Sigmoid colon (tissue), 7 donors: ENCODE results near the gene IGFBP3. TPM values are rescaled to one million over a fixed set of nuclear protein-coding genes. Genes with fewer than 3 reads are reported as not detected.

Experiments
- DNase-seq: peaks from one replicate; pipeline ENCODE4 v3.0.0-alpha.2; 2019
- H3K27ac ChIP-seq, 4 donors: fragments of 200-600 bp; sonication (generic); one replicate each; pipeline ENCODE4 v1.5.1; 2016 to 2019; ENCODE audit warnings: mild to moderate bottlenecking in 1 of 4
- H3K27me3 ChIP-seq, 3 donors: fragments of 200-600 bp; sonication (generic); one replicate each; pipeline ENCODE4 v1.5.1; 2019; ENCODE audit warnings: mild to moderate bottlenecking in 1 of 3
- H3K36me3 ChIP-seq, 4 donors: fragments of 200-600 bp; sonication (generic); one replicate each; pipeline ENCODE4 v1.5.1; 2016 to 2019
- H3K4me1 ChIP-seq, 4 donors: fragments of 200-600 bp; sonication (generic); one replicate each; pipeline ENCODE4 v1.5.1; 2017 to 2019
- H3K4me3 ChIP-seq, 4 donors: fragments of 200-600 bp; sonication (generic); one replicate each; pipeline ENCODE4 v1.5.1; 2017 to 2019; ENCODE audit warnings: mild to moderate bottlenecking in 2 of 4, moderate library complexity in 1 of 4
- H3K9me3 ChIP-seq, 4 donors: fragments of 200-600 bp in 3 of 4; sonication (generic) in 3 of 4; one replicate each; pipeline versions ENCODE4 v1.5.1 to v1.6.1; 2013 to 2019
- CTCF ChIP-seq, 4 experiments: fragments of 450-650 bp in 3 of 4; fragments of 200-600 bp in 1 of 4; IDR thresholded peaks; one replicate each; pipeline ENCODE4 v1.5.1; 2016 to 2019; ENCODE audit warnings: antibody characterized with exemption in 4 of 4, mild to moderate bottlenecking in 3 of 4, moderate library complexity in 2 of 4
- EP300 ChIP-seq, 4 donors: sonication (generic); formaldehyde crosslinking; IDR thresholded peaks; one replicate each; pipeline ENCODE4 v1.6.1; 2017; ENCODE audit warnings: antibody characterized with exemption in 4 of 4
- POLR2A ChIP-seq, 2 donors: fragments of 450-650 bp; IDR thresholded peaks; one replicate each; pipeline ENCODE4 v1.6.1; 2016; ENCODE audit warnings: antibody characterized with exemption in 2 of 2, mild to moderate bottlenecking in 2 of 2, moderate library complexity in 2 of 2
- POLR2AphosphoS5 ChIP-seq, 4 donors: sonication (generic); formaldehyde crosslinking; IDR thresholded peaks; one replicate each; pipeline ENCODE4 v1.6.1; 2017; ENCODE audit warnings: antibody characterized with exemption in 4 of 4
- WGBS, 2 donors: extraction: QIAGEN DNeasy Blood & Tissue Kit; methylation state at CpG; one replicate each; pipeline ENCODE4 v1.1.7; 2013; 5-methylcytosine and 5-hydroxymethylcytosine counted together
- intact Hi-C: fragments of 100-400 bp; cut with DNase I; formaldehyde crosslinking; loops from one replicate; pipeline ENCODE4 v1.15.1; 2023
- polyA plus RNA-seq, 3 donors: library from polyadenylated mRNA; stranded (reverse); fragments of 200-250 nt; gene quantifications; one replicate each; pipeline ENCODE4 v1.2.3, GENCODE V29; 2013
- total RNA-seq, 4 donors: library from RNA; depleted of rRNA; stranded (reverse); fragments of >200 nt; gene quantifications; one replicate each; pipeline ENCODE4 v1.1.0, GENCODE V29; 2016
- donor health status: healthy with polysubstance abuse.
- donor health status: Bipolar disorder and iron deficiency.
- donor health status: healthy.

Gene IGFBP3
- total and polyA plus RNA-seq, 7 donors = 4.8 to 330 (median 54.0) TPM

GRCh38 chr7:45937862-45938261, 16.8 kb upstream of the IGFBP3 start:
- DNase-seq = no peak
- H3K9me3 ChIP-seq = no peaks in the 10 kb centered on the region
- no peaks in the 10 kb centered on the region for H3K36me3 ChIP-seq
- no peak overlapping the region for H3K4me3 ChIP-seq
- H3K27ac ChIP-seq = no peak overlapping the region
- intact Hi-C loops = no loop called here
- TF ChIP-seq POLR2A (IDR thresholded peaks at IDR 0.05) (no peak), CTCF (IDR thresholded peaks at IDR 0.05) (no peak), EP300 (IDR thresholded peaks at IDR 0.05) (no peak), POLR2AphosphoS5 (IDR thresholded peaks at IDR 0.05) (no peak)
- no peaks in the 10 kb centered on the region for H3K4me1 ChIP-seq
- 90 to 91% methylated on average over 2 of the region's 2 CpGs for WGBS, 2 donors
- H3K27me3 ChIP-seq = peaks cover 0 to 3% (median 0%) of the 10 kb centered on the region in 3 donors

DNA sequence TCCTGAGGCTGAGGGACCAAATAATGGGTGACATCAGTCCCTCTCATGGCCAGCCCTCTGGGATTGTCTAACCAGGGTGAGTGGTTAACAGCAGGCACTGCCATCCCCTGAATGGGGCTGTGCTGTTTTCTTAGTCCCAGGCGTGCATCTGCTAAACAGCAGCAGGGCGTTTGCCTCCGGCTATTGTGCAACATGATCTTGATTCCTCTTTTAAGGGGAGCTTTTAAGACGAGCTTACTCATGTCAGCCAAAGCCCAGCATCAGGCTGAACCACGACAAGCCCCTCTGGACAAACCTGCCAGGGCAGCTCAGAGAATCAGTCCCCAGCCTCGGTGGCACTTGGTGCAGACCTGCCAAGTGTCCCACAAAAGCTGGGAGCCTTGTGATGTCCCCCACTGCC, 16.2 kb upstream of the IGFBP3 start:
- Histone ChIP-seq H3K9me3 (no peaks in the 10 kb centered on the region), H3K27ac (no peak overlapping the region), H3K4me1 (no peaks in the 10 kb centered on the region), H3K36me3 (no peaks in the 10 kb centered on the region), H3K27me3 (peaks cover 0 to 3% (median 0%) of the 10 kb centered on the region in 3 donors), H3K4me3 (no peak overlapping the region)
- intact Hi-C loops = no loop called here
- DNase-seq = no peak
- no peak for TF ChIP-seq CTCF (IDR thresholded peaks at IDR 0.05)
- no peak for TF ChIP-seq POLR2AphosphoS5 (IDR thresholded peaks at IDR 0.05)
- TF ChIP-seq EP300 (IDR thresholded peaks at IDR 0.05) = no peak
- TF ChIP-seq POLR2A (IDR thresholded peaks at IDR 0.05) = no peak
- WGBS, 2 donors = 61% methylated on average over 6 of the region's 6 CpGs

DNA sequence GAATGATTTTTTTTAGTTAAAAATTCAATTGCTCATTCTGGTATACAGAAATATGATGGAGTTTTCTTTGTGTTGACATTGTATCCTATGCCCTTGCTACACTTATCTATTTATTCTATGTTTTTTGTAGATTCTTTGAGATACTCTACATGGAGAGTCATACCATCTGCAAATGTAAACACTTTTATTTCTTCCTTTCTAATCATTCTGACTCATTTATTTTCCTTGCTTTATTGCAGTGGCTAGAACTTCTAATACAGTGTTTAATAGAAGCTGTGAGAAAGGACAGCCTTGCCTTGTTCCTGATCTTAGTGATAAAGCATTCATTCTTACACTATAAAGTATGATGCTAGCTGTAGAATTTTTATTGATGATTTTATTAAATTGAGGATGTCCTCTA, 9.9 kb upstream of the IGFBP3 start:
- TF ChIP-seq POLR2A (IDR thresholded peaks at IDR 0.05) (no peak), CTCF (IDR thresholded peaks at IDR 0.05) (no peak), EP300 (IDR thresholded peaks at IDR 0.05) (no peak)
- intact Hi-C loops = no loop called here
- no peaks in the 10 kb centered on the region for H3K9me3 ChIP-seq
- H3K27me3 ChIP-seq = no peaks in the 10 kb centered on the region
- no peak overlapping the region for H3K4me3 ChIP-seq
- no peak overlapping the region for H3K27ac ChIP-seq
- H3K36me3 ChIP-seq = no peaks in the 10 kb centered on the region
- no peaks in the 10 kb centered on the region for H3K4me1 ChIP-seq
- DNase-seq = no peak

- H3K9me3 ChIP-seq = no peaks in the 10 kb centered on the region
- 53 to 79% methylated on average over 3 of the region's 3 CpGs for WGBS, 2 donors
Measured at GRCh38 chr7:45927721-45928120, 6.6 kb upstream of the IGFBP3 start.

DNA sequence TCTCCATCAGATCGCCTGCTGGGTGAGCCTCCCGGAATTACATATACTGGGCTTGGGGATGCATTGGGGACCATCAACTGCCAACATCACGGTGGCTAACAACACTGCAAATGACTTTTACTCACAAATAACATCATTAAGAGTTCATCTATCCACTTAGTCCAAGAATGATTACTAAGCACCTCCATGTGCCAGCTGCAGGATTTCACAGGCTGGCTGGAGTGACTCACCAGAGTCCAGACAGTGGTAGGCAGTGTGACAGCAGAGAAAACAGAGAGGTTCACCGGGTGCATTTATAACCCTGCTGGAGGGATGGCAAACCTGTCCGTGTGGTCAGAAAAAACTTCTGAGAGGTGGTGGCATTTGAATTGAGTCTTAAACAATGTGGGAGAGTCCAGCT, 3.2 kb upstream of the IGFBP3 start:
- DNase-seq = no peak
- H3K27me3 ChIP-seq = peaks cover 6 to 31% (median 8%) of the 10 kb centered on the region in 3 donors
- H3K27ac ChIP-seq = no peak overlapping the region
- no peak overlapping the region for H3K4me3 ChIP-seq
- H3K9me3 ChIP-seq = no peaks in the 10 kb centered on the region
- H3K4me1 ChIP-seq = peaks cover 0 to 41% (median 37%) of the 10 kb centered on the region in 4 donors
- intact Hi-C loops = loop anchor here (10.0 kb wide), 1 partner anchor 1011 kb away; no protein-coding TSS in a partner anchor
- H3K36me3 ChIP-seq = no peaks in the 10 kb centered on the region
- no peak for TF ChIP-seq EP300 (IDR thresholded peaks at IDR 0.05)
- no peak for TF ChIP-seq CTCF (IDR thresholded peaks at IDR 0.05)
- TF ChIP-seq POLR2A (IDR thresholded peaks at IDR 0.05) = no peak
- no peak for TF ChIP-seq POLR2AphosphoS5 (IDR thresholded peaks at IDR 0.05)
- WGBS, 2 donors = 48 to 53% methylated on average over 5 of the region's 5 CpGs

More at GRCh38 chr7:45927721-45928120, 6.6 kb upstream of the IGFBP3 start:
- H3K36me3 ChIP-seq = no peaks in the 10 kb centered on the region
- no peak for DNase-seq
- H3K27me3 ChIP-seq = peaks cover 0 to 3% (median 0%) of the 10 kb centered on the region in 3 donors
- TF ChIP-seq POLR2AphosphoS5 (IDR thresholded peaks at IDR 0.05) = no peak
- peaks cover 0 to 7% (median 4%) of the 10 kb centered on the region in 4 donors for H3K4me1 ChIP-seq
- no peak overlapping the region for H3K4me3 ChIP-seq
- intact Hi-C loops = loop anchor here (10.0 kb wide), 1 partner anchor 1007 kb away; no protein-coding TSS in a partner anchor
- H3K27ac ChIP-seq = no peak overlapping the region
